WTC11 (cell line): ENCODE results near the gene ERC2.

Experiments used
- TF ChIP-seq, protein P1 (sequence below): sonication (generic); formaldehyde crosslinking; IDR thresholded peaks from 2 replicates; pipeline ENCODE4 v1.8.1; 2023; ENCODE audit warnings: mild to moderate bottlenecking, missing genetic modification reagents, borderline replicate concordance
- TF ChIP-seq, protein P2 (sequence below): fragments of 200-600 bp; IDR thresholded peaks from 2 replicates; pipeline ENCODE4 v1.8.0; 2022; ENCODE audit warnings: antibody characterized with exemption

DNA sequence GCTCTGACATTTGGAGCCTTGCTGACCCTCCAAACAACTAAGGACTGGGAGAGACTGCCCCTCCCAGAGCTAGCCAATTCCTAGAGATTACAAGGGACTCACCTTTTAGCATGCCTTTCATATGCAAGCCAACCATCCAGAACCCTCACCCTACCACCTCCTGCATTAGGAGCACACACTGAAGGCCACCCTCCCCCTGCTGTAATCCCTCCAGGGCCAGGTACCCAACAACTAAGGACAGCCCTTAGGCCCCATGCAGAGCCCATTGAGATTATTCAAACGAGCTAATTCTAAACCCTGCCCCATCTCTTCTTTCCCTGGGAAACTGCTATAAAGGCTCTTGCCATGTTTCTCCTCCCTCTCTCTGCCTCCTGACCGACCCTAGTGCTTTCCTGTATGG, 352.6 kb downstream of the ERC2 start:
- TF ChIP-seq, protein P1, sequence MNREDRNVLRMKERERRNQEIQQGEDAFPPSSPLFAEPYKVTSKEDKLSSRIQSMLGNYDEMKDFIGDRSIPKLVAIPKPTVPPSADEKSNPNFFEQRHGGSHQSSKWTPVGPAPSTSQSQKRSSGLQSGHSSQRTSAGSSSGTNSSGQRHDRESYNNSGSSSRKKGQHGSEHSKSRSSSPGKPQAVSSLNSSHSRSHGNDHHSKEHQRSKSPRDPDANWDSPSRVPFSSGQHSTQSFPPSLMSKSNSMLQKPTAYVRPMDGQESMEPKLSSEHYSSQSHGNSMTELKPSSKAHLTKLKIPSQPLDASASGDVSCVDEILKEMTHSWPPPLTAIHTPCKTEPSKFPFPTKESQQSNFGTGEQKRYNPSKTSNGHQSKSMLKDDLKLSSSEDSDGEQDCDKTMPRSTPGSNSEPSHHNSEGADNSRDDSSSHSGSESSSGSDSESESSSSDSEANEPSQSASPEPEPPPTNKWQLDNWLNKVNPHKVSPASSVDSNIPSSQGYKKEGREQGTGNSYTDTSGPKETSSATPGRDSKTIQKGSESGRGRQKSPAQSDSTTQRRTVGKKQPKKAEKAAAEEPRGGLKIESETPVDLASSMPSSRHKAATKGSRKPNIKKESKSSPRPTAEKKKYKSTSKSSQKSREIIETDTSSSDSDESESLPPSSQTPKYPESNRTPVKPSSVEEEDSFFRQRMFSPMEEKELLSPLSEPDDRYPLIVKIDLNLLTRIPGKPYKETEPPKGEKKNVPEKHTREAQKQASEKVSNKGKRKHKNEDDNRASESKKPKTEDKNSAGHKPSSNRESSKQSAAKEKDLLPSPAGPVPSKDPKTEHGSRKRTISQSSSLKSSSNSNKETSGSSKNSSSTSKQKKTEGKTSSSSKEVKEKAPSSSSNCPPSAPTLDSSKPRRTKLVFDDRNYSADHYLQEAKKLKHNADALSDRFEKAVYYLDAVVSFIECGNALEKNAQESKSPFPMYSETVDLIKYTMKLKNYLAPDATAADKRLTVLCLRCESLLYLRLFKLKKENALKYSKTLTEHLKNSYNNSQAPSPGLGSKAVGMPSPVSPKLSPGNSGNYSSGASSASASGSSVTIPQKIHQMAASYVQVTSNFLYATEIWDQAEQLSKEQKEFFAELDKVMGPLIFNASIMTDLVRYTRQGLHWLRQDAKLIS (CRISPR knock-in tag), result no peak
- TF ChIP-seq, protein P2, sequence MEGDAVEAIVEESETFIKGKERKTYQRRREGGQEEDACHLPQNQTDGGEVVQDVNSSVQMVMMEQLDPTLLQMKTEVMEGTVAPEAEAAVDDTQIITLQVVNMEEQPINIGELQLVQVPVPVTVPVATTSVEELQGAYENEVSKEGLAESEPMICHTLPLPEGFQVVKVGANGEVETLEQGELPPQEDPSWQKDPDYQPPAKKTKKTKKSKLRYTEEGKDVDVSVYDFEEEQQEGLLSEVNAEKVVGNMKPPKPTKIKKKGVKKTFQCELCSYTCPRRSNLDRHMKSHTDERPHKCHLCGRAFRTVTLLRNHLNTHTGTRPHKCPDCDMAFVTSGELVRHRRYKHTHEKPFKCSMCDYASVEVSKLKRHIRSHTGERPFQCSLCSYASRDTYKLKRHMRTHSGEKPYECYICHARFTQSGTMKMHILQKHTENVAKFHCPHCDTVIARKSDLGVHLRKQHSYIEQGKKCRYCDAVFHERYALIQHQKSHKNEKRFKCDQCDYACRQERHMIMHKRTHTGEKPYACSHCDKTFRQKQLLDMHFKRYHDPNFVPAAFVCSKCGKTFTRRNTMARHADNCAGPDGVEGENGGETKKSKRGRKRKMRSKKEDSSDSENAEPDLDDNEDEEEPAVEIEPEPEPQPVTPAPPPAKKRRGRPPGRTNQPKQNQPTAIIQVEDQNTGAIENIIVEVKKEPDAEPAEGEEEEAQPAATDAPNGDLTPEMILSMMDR, result no peak
